GM19193 (cell line): ENCODE results near the gene VTI1A.

Source experiments
- POLR2A ChIP-seq: IDR thresholded peaks from 4 replicates; pipeline ENCODE4 v1.6.1; 2011; ENCODE audit not compliant: insufficient read depth, insufficient read length; ENCODE audit errors: extremely low read depth

The VTI1A gene

DNA sequence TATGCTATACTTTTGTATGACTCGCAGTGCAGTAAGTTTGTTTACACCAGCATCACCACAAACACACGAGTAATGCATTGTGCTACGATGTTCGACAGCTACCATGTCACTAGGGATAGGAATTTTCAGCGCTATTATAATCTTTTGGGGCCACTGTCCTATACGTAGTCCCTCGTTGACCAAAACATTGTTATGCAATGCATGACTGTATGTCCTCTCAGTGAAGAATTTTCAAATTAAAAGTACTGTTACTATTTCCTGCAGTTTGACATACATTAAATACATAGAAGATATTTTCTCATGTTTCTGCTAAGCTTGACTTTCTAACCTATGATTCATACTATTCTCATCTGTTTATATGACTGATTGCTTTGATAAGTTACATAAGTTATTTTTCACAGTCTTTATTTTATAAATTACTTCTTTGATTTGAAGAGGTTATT, 203.6 kb downstream of the VTI1A start:
- TF ChIP-seq POLR2A, result no peak

DNA sequence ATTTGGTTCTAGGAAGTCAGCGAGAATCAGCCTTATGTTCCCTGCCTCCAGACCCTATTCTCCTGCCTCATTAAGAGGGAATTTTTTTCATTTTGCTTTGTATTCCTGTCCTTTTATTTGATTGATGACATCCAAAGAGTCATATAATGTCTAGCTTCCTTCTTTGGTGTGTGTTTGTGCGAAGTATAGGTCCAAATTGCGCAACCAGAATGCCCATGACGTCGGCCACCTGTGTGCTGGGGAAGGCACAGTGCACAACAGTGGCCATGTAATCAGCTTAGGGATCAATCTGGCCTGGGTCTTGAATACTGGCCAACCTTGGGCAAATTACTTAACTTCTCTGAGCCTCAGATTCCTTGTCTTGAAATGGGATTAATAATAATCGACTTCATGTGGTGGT, 206.2 kb downstream of the VTI1A start:
- no peak for TF ChIP-seq POLR2A

DNA sequence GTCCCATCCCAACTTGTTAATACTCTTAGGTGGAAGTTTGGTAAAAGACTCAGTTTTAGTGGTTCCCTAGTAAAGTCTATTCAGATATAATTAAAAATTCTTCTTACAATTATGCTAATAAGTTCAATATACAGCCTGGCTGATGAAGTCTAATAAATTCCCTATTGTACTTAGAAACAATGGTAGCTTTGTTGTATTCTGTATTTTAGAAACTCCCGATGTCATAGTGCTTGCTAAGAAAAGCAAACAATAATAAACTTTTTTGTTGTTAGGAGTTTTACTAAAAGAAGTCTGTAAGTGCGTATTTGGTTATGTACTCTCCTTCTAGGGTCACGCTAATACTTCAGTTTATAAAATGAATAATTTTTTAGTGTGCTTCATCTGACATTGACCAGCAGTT, 206.8 kb downstream of the VTI1A start:
- no peak for TF ChIP-seq POLR2A

DNA sequence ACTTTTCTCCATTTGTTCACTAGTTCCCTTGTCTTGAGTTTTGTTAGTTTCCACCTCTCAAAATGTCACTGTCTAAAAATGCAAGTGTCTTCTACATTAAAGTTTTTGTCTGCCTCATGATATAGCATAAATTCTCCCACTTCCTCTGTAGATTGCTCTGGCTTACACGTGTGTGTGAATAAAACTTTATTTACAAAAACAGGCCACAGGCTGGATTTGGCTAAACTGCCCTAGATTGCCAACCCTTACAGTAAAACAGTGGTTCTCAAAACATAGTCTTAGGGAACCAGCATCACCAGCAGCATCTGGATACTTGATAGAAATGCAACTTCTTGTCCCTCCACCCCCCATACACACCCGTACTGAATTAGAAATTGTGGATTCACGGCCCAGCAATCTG, 207.8 kb downstream of the VTI1A start:
- no peak for TF ChIP-seq POLR2A

DNA sequence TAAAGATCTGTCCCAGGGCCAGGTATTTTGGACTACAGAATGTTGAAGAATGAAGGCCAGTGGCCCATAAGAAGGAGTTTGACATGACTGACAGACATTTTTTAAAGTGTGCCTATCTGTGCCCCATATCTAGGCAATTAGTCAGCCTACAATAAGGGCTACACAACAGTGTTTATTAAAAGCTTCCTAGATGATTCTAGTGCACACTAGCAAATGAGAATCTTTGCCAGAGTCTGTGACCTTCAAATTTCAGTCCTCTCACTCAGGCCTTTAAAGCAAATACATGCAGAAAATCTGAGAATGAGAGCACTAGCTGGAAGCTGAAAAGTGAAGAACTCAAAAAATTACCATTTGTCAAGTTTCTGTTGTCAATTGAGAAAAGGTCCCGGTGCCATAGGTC, 208.7 kb downstream of the VTI1A start:
- no peak for TF ChIP-seq POLR2A

DNA sequence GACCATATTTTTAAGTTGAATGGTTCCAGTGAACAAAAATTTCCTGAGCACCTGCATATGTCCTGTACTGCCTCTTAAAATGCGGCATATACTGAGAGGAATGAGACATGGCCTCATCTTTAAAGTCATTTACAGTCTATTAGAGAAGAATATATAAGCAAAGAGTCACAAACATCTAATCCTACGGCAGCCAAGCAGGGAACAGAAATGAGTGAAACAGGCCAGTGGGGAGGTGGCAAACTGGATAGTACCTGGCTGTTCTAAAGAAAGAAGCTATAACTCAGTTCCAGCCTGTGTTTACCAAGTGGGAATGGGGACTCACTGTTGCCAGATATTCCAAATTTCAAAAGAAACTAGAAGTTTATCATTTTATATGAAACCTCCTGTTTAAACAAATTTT, 211.4 kb downstream of the VTI1A start:
- TF ChIP-seq POLR2A, result no peak

DNA sequence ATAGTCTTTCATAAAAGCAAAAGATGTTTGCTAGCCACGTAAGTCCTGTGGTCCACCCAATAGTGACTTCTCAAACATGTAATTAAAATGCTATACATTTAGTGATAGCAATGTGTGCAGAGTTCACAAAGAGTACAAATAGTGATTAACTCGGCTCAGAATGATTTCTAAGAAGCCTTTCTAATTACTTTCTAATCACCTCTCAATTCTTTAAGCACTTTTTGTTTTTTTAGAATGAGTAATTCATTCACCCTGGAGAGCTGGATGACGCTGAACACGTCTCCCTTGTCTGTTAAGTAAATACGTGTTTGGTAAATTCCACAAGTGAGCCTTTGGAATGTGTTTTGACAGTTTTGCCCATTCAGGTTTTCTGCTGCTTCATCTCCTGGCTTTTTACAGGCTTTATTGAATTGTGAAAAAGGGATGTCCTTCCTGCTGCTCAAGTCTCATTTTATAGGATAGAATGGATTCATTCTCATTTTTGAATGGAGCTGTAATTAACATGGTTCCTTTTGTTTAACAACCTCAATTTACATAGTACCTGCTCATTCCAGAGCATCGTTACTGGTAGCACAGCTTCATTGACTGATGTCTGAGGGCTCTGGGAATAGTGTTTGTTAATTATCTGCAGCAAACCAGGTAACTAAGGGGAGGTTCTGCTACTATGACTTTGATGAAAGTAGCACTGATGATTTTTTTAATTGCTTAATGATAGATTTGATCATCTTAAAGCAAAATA, 212.1 kb downstream of the VTI1A start:
- no peak for TF ChIP-seq POLR2A

DNA sequence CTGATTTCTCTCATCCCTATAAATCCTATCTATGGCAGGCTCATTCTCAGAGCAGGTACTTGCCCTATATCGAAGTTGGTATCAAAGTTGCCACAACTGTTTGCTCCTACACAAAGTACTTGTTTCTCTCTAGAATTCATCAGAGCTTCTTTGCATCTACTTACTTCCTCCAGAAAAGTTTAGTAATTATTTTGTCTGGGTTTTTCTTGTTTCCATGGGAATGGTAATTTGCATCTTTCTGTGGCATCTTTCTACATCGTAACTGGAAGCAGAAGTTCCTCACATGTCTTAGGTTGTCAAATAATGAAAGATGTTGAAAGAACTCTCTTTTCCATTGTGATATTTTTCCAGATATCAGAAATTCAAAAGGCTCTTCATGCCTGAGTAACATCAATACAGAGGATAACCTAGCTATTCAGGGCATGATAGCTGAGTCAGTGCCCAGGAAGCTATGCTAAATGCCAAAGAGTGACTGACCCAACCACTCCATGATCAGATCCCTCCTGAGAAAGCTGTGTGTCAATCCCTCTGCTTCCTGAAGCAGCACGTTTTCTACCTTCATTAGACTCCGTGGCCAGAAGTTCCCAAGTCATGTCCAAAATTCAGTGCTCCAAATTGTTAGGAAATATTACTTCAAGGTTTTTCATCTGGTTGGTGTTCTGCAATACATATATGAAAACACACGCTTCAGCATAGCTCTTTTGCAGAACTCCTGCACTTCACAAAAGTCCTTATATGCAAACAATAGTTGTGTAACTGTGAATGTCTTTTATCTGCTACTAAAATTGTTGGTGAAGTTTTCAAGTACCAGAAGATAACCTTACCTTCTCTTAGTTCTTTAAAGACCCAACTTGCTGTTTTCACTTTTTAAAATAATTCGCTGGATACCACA, 216.5 kb downstream of the VTI1A start:
- no peak for TF ChIP-seq POLR2A

DNA sequence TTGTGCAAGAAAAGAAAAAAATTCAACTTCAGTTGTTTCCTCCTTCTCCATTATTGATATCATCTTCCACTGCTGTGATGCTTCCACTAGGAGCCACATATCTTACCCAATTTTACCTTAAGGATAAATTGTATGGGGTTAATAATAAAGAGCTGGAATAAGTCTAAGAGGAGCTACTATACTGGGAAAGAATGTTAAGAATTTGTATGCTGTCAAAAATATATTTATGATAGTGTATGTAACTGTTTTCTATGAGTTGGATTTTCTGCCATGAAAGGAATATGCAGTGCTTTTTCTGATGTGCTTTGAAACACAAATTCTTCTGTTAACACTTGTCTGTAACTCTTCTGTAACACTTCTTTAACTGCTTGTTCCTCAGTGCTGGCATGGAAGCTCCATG, 219.1 kb downstream of the VTI1A start:
- TF ChIP-seq POLR2A, result no peak

DNA sequence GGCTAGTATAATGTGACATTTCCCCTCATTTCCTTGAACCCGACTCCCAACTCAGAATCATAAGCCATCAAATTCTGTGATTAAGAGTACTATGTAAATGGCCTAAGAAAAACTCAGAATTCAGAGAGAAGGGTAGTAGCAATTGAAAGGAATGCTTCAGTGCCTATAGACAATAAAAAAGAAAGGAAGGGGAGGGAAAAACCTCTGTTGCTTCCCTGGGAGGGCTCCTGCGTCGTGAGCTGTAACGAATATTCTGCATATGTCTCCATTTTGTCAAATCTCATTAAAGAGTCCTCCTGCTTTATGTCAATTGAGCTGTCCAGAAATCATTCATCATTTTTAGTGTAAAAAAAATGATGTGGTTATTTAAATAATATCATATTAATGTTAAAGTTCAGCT, 223.0 kb downstream of the VTI1A start:
- TF ChIP-seq POLR2A, result no peak

DNA sequence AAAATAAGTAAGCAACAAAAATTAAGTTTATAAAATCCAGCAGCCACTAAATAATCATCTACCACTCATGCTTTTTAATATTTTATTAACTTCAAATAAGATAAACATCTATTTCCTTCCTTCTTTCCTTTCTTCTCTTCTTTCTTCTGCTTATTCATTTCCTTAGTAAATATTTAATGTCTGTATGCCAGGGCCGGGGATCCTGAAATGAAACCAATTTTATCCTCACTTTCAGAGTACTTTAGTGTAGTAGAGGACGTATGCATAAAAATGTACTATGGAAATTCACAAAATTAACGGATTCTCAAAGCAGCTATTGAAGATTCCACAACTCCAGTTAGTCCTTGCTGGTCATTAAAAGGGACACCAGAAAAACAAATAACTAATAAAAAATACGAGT, 224.7 kb downstream of the VTI1A start:
- TF ChIP-seq POLR2A, result no peak

DNA sequence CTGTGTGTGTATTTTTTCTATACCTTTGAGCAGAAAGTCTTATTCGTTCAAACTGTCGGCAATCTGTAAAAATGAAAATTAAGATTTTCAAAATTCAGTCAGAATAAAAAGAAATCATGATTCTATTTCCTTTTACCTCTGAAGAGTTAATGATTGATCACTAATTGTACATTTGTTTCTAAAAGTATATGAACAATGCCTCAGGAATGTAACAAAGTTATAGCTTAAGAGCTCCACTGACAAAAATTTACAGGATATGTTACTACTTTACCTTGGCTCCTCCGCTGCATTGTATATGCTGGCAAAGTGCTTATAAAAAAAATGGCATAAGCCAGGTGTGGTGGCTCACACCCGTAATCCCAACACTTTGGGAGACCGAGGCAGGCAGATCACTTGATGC, 225.7 kb downstream of the VTI1A start:
- no peak for TF ChIP-seq POLR2A

DNA sequence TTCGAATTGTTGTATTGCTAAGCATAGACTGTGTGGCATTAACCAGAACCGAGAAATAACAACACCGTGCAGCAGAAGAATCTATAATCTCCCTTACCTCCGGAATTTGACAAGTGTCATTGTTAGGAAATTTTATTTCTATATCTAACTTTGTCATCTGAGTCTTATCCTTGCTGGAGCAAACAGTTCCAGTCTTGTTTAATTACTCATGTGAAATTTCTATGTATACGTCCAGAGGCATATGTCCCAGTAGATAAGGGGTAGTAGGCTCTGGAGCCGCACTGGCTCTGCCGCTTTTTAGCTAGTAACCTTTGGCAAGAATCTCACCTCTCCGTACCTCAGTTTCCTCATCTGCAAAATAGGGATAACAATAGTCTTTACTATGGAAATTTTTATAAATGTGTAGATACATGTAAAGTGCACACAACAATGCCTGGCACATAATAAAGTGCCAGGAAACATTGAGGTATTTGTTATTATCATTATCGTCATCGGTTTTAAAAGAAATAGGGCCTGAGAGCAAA, 228.6 kb downstream of the VTI1A start:
- no peak for TF ChIP-seq POLR2A

DNA sequence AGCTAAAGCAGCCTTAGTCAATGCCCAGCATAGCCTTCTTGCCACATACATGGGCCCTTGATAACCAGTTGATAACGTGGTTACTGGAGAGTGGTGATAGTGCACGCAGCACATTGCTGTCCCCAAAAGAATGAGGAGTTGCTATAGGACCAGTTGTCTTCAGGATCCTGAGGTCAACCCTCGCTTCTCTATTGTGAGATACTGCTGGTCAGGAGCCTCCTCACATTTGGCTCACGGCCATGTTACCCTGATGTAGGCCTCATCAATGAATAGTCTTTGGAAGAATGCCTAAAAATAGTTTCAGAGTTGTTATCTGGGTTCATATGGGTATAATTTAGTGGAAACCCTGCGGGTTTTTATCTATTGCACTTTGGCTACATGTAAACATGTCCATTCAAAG, 230.7 kb downstream of the VTI1A start:
- no peak for TF ChIP-seq POLR2A

DNA sequence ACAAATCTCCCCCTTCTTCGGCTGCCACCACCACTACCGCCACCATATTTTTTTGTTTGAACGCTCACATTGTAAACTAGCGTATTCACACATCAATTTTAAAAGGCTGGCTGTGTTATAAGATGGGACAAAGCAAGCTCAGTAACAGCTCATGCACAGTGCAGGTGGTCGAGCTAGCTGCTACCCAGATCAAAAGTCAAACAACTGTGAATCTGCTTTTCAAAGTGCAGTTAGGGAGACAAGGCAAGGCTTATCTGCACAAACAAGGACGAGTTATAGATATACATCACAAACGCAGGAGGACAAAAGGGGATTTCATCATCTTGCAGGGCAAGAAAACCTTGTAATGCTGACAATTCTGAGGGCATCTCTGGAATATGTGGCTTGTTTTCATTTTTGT, 231.6 kb downstream of the VTI1A start:
- no peak for TF ChIP-seq POLR2A

DNA sequence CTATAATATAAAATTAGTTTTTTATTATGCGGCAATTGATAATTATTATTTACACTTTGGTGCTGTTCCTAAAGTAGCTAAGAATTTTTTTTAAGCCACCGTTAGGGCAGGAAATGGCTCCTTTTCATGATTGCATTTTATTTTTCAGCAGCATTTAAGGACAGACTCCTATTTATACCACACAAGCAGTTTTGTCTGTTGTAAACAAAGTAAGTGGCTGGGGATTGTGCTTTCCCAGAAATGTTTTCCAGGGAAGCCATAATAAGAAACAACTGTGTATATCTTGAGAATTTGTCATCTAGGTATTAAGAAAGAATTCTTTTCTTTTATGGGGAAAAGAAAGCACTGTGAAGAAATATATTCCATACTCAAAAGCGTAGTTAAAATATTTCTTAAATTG, 232.0 kb downstream of the VTI1A start:
- no peak for TF ChIP-seq POLR2A
